ENCODE data around the gene HDAC9.

Gene HDAC9

GRCh38 chr7:18666107-18666728 is 170.7 kb downstream of the HDAC9 start:
- peak; percentile 20 for DNase-seq (ENCODE audit: low read depth)

- DNase-seq (ENCODE audit: low read depth), result no peak
Measured at GRCh38 chr7:18667466-18667865, 171.9 kb downstream of the HDAC9 start.

GRCh38 chr7:18671176-18671575 is 175.6 kb downstream of the HDAC9 start:
- DNase-seq (ENCODE audit: low read depth), result no peak

- no peak for DNase-seq (ENCODE audit: low read depth)
Measured at GRCh38 chr7:18675579-18675978, 180.0 kb downstream of the HDAC9 start.

GRCh38 chr7:18679261-18679660 is 183.7 kb downstream of the HDAC9 start:
- DNase-seq (ENCODE audit: low read depth), result no peak

- DNase-seq (ENCODE audit: low read depth), result no peak
Measured at GRCh38 chr7:18680576-18680975, 185.0 kb downstream of the HDAC9 start.

- no peak for DNase-seq (ENCODE audit: low read depth)
Measured at GRCh38 chr7:18684916-18685315, 189.4 kb downstream of the HDAC9 start.

- DNase-seq (ENCODE audit: low read depth), result no peak
Measured at GRCh38 chr7:18685971-18686370, 190.4 kb downstream of the HDAC9 start.

- no peak for DNase-seq (ENCODE audit: low read depth)
Measured at GRCh38 chr7:18689551-18689950, 194.0 kb downstream of the HDAC9 start.

- DNase-seq (ENCODE audit: low read depth), result no peak
Measured at GRCh38 chr7:18693406-18693805, 197.9 kb downstream of the HDAC9 start.

- DNase-seq (ENCODE audit: low read depth), result no peak
Measured at GRCh38 chr7:18693816-18694215, 198.3 kb downstream of the HDAC9 start.

GRCh38 chr7:18694484-18694883 is 198.9 kb downstream of the HDAC9 start:
- no peak for DNase-seq (ENCODE audit: low read depth)

- DNase-seq (ENCODE audit: low read depth), result no peak
Measured at GRCh38 chr7:18694911-18695310, 199.4 kb downstream of the HDAC9 start.

GRCh38 chr7:18698258-18698734 is 202.7 kb downstream of the HDAC9 start:
- no peak for DNase-seq (ENCODE audit: low read depth)

- no peak for DNase-seq (ENCODE audit: low read depth)
Measured at GRCh38 chr7:18700147-18700546, 204.6 kb downstream of the HDAC9 start.

- DNase-seq (ENCODE audit: low read depth), result no peak
Measured at GRCh38 chr7:18702071-18702829, 206.7 kb downstream of the HDAC9 start.

- DNase-seq (ENCODE audit: low read depth), result no peak
Measured at GRCh38 chr7:18703685-18704084, 208.1 kb downstream of the HDAC9 start.

GRCh38 chr7:18706670-18707069 is 211.1 kb downstream of the HDAC9 start:
- no peak for DNase-seq (ENCODE audit: low read depth)

GRCh38 chr7:18708204-18708603 is 212.7 kb downstream of the HDAC9 start:
- no peak for DNase-seq (ENCODE audit: low read depth)

GRCh38 chr7:18715988-18716387 is 220.4 kb downstream of the HDAC9 start:
- DNase-seq (ENCODE audit: low read depth), result no peak

GRCh38 chr7:18721429-18721828 is 225.9 kb downstream of the HDAC9 start:
- no peak for DNase-seq (ENCODE audit: low read depth)

GRCh38 chr7:18724318-18724717 is 228.8 kb downstream of the HDAC9 start:
- no peak for DNase-seq (ENCODE audit: low read depth)

GRCh38 chr7:18727115-18727870 is 231.7 kb downstream of the HDAC9 start:
- DNase-seq (ENCODE audit: low read depth), result no peak
